Femur (tissue), 1 donor: ENCODE measurements around the gene KRT1.
"Not testable (repeated sequence)": the region's sequence is repeated elsewhere in the genome, so short reads cannot be mapped to it uniquely, and the experiment has no call there.

Experiments
- DNase-seq: peaks from one replicate; pipeline ENCODE4 v3.0.0-alpha.2; 2017

KRT1 gene

DNA sequence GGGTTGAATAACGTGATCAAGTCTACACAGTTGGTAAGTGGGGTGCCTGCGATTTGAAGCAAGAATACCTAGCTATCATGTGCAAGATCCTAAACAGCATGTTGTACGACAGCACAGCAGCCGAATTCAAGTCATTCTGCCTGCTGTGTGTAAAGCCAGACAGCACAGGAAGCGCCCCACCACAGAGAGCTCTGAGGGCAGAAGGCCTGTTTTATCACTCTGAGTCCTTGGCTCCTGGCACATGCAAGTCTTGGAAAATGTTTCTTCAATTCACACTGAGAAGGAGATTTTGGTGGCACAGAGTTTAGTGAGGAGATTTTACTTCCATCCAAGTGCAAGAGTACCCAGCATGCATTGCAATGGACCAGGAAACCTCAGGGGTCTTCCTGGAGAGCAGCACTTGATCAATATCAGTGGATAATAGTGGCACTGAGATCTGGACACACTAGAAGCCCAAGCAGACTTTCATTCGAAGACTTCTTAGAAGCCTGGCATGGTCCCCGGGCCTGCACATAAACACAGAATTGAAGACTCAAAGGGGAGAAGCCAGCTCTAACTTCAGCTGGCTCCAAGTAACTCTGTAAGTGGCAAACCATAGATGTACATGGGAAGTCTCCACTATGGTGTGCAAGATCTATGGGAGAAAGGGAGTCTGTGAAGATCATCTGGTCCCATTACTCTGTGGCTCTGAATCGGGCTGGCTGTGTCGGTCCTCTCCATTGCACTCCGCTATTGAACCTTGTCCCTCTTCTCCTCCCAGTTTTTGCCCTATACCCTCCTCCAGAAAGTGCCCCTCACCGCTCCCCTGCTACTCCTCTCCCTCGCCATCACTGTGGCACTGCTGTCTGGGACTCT, 1.5 kb upstream of the KRT1 start:
- DNase-seq: no peak

DNA sequence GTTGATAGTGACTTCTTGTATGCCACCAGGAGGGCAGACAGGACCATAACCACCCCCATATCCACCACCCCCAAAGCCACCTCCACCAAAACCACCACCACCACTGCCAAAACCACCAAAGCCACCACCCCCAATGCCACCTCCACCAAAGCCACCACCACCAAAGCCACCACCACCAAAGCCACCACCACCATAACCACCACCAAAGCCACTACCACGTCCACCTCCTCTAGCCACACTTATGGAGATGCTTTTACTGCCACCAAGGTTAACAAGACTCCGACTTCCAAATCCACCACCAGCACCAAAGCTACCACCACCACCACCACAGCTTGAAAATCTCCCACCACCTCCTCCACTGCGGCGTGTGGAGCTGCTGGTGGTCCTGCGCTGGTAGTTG, 332 bp downstream of the KRT1 start:
- DNase-seq: no peak

DNA sequence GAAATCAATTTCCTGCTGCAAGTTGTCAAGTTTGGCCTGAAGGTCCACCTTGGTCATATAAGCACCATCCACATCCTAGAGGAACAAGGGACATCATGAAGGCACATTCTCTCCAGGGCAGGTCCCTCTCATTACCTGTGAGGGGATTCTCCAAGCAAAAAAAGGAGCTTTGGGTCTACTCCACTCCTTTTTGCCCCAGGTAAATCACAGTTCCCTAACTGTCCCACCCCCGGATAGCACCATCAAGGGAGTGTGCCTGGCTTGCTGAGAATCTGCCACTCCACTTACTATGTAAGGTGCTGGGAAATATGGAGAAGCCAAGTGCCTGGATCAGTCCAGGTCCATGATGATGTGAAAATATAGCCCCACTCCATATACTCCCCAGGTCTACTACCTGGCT, 2.5 kb downstream of the KRT1 start:
- DNase-seq: no peak

DNA sequence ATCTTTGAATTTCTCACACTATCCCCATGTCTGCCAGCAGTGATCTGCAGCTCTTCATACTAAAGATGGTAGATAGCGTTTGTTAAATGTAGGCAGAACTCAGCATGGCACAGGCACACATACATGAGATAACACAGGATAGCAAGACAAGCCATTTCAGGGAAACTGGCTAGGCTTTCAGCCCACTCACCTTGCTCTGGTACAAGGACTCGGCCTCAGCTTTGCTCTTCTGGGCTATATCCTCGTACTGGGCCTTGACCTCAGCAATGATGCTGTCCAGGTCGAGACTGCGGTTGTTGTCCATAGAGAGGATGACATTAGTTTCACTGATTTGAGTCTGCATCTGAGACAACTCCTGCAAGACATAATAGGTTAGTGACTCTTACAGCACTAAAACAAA, 3.1 kb downstream of the KRT1 start:
- DNase-seq: no peak

DNA sequence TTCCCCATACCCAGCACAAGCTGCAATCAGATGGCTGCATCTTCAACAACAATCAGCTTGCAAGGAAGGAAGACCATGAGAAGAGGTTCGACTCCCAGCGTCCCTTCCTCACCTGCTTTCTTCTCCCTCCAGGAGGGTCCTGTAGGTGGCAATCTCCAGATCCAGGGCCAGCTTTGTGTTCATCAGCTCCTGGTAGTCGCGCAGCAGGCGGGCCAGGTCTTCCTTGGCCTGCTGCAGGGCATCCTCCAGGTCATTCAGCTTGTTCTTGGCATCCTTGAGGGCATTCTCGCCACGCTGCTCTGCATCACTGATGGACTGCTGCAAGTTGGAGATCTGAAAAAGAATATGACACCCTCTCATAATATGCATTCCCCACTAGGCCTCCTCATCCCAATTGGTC, 4.0 kb downstream of the KRT1 start:
- DNase-seq: no peak

DNA sequence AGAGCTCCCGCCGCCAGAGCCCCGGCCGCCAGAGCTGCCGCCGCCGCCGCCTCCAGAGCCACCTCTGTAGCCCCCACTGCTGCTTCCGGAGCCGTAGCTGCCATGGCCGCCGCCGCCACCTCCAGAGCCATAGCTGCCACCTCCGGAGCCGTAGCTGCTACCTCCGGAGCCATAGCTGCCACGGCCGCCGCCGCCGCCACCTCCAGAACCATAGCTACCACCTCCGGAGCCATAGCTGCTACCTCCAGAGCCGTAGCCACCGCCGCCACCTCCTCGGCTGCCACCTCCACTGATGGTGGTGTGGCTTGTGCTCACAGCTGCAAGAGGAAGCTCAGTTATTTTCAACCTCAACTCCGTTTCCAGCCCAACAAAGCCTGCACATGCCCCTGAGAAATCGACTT, 4.9 kb downstream of the KRT1 start:
- no peak for DNase-seq

DNA sequence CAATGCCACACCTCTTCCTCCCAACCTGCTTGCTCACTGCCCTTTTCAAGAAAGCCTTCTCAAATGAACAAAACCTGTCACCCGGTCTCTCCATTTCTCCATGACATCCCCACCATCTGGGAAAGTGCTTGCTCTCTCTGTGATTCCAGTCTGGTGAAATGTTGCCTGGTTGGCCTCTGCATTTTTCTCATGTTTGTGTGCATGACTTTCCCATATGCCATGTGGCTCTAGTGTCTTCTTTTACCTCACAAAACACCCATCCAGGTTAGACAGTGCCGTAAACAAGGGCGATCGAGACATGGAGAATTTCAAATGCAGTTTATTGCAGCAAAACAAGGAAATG, 5.8 kb downstream of the KRT1 start:
- no peak for DNase-seq

DNA sequence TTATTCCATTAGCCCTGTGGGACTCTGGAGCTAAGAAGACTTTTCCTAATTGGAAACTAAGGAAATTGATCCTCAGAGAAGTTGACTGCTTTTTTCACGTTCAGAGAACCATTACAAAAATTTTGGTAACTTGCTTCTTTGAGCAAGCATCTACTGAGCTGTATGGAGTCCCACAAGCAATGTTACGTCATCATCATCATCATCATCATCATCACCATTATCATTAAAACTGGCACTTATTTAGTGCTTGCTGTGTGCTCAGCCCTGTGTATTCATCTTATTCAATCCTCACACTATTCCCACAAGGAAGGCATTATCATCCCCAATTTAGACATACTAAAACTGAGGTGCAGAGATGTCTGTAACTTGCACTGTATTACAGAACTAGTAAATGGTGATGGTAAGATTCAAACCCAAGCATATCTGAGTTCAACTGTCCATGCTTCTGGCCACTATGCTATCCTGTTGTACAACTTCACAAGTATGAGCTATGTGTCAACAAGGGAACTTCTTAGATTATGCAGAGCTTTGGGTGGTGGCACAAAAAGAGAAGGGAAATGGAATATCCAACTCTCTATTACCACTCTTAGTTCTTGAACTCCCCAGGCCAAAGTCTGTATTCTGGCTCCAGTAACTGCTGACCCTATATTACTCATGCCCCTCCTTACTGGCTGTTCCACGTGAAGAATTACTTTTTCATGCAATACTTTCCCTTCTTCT, 6.3 kb downstream of the KRT1 start:
- no peak for DNase-seq

DNA sequence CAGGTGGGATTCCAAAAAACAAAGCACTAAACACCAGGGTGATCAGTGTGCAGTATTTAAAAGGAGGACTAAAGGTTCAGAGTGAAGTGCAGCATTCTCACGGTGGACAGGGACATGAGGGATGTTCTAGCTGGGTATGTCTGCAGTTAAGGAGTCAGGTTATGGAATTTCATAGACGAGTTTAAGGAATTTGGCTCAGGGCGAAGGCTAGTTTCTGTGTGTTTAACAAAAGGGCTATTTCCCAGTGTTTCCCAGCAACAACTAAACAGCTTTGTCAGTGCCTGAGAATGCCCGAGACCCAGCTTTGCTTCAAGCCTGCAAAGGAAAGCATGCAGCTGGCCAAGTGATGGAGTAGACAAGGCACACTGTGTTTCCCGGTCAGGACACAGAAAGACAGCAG, 7.0 kb downstream of the KRT1 start:
- DNase-seq: no peak

DNA sequence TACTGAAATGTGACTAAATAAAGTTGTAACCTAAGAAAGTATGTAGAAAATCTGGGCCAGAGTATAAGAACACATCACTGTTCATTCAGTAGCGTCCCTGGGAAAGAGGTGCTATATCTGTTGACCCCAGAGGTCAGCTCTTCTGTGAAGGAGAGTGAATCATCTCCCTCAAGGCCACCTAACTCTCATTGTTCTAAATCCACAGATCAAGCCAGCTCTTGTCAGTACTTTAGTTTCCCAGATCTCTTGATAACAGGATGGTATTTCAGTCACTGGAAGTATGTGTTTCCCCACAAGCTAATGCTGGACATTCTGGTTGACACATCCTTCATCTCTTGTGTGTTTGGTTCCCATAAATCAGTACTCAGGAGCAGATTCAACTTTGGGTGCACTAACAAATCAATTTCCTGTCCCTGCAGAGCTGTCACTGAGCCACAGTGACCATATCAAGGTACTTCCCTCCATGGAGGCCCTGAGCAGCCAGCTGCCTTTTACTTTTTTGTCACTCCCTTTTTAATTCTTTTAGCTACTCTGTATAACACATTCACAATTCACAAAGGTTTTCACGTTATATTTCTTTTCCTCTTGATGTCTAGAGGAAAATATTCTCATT, 7.8 kb downstream of the KRT1 start:
- DNase-seq: no peak

DNA sequence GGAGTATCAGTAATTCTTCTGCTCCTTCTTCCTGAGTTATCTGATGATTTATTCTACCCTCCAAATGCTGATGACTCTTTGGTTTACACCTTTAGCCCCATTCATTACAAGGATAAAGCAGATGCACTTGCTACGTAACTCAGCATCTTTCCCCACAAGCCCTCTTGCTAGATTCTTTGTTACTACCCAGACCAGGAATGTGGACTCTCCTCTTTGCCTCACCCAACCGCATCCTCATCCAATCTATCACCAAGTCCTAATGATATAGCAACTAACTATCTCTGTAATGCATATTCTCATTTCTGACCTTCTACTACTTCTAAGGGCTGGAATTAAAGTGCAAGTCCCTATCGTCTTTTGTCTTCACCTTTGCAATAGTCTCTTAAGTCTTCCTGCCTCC, 9.2 kb downstream of the KRT1 start:
- DNase-seq: no peak

DNA sequence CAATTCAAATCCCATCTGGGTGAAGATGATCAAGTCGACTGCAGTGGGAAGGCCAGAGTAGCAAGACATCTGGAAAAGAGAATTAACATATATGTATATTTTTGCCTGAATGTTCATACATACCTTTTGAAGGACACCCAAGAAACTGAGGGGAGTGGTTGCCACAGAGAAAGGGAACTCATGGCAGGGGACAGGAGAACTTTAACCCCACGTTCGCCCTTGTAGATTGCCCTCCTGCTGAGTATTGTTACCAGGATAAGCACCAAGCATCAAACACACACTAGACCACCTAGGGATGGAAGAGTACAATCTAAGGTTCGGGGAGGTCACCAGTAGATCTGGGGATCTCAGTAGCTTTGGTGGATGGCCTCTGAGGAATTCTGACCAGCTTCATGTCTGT, 9.7 kb downstream of the KRT1 start:
- DNase-seq: no peak

DNA sequence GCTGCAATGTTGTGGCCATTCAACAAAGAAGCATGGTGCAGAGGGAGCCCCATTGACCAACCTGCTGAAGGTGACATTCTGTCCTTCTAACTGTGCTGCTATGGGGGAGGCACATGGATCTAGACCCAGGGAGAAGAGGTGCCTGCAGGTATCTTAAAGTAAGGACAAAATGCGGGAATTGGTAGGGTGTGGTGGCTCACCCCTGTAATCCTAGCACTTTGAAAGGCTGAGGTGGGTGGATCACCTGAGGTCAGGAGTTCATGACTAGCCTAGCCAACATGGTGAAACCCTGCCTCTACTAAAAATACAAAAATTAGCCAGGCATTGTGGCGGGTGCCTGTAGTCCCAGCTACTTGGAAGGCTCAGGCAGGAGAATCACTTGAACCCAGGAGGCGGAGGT, 10.3 kb downstream of the KRT1 start:
- DNase-seq: not testable (repeated sequence)

DNA sequence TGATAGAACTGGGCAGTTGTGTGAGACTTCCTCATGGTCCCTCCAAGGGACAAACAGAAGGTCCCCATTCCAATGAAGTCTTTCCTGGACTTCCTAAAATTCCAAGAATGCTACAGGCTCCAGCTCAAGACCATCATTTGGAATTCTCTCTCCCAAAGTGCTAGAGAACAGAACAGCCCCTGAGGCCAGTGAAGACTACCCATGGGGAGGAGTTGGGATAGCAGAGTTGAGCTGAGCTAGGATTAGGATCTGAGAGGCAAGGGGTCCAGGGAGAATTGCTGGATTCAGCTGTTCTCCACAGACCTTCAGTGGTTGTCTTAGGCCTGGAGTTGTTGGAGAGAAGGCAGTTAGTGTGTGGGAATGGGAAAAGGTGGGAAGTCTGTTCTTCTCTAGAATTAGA, 10.8 kb downstream of the KRT1 start:
- no peak for DNase-seq

DNA sequence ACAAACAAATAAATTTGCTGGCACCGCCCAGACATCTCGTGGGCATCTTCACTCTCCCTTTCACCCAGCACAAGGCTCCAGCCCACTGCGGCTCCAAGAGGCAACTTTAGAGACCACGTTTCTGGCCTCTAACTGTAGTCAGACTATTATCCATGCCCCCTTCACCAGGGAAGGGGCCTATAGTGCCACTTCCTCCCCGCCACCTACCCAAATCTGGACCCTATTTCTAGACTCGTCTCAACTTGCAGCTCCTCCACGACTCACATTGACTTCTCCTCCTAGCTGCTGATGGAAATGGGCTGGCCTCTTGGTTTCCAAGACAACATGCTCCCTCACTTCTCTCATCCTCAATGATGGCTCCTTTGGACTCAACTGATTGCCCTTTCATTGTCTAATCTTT, 12.3 kb downstream of the KRT1 start:
- no peak for DNase-seq

DNA sequence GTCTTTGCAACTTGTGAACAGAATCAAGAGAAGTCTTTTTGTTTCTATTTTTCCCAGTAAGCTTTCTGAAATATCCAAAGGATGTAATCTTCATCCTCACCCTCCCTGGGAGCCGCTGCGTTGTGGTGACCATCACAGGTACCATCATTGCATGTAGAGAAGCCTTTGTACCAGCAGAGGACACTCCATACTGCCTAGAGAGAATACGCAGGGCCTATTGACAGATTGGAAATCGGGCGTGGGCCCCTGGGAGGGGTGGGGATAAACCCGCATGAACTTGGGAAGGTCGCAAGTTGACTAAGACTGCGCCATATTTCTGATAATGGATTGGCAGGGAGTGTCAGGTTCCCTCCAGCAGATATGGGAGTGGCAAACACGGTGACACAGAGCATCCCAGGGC, 12.7 kb downstream of the KRT1 start:
- no peak for DNase-seq

DNA sequence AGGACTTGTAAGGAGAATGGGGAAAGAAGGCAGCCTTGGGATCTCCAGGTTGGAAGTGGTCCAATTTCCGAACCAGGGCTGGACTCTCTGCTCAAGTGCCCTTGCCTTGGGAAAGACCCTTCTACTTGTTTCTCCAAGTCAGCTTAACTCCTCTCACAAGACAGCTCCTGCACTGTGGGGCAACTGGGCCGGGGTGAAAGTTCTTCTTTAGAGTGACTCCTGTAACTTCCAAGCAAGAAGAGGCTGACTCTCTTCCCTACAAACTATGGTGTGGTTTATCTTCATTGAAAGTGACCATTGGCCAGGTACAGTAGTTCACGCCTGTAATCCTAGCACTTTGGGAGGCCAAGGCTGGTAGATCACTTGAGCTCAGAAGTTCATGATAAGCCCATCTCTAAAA, 13.7 kb downstream of the KRT1 start:
- DNase-seq: no peak

DNA sequence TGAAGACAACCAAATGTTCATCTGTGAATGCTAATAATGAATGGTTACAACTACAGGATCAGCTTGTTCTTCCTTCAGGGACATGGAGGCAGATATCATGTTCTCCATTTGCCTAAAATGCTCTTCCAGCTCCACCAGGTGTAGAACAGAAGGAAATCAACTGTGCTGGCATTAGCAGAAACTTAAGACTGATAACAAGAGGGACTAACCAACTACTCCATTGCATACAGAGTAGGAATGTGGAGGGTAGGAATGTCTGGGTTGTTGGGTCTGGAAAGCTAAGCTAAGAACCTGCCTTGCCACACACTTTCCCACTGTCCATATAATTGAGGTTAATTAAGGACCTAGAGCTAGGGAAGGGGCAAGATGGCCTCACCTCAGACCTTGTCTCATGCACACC, 16.8 kb downstream of the KRT1 start:
- DNase-seq: no peak

DNA sequence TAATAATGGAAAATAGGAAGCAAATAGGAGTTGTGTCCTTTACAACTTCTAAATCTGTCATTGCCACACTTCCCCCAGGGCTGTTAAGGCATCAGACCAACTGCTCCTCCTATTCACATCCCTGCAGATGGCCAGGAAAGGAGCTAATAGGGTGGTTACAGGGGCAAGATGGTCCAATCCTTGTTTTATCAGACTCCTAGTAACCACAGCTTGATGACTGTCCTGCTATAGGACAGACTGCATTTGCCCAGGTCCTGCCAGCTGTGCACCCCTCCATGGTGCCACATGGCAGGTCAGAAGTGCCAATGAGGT, 17.3 kb downstream of the KRT1 start:
- no peak for DNase-seq

DNA sequence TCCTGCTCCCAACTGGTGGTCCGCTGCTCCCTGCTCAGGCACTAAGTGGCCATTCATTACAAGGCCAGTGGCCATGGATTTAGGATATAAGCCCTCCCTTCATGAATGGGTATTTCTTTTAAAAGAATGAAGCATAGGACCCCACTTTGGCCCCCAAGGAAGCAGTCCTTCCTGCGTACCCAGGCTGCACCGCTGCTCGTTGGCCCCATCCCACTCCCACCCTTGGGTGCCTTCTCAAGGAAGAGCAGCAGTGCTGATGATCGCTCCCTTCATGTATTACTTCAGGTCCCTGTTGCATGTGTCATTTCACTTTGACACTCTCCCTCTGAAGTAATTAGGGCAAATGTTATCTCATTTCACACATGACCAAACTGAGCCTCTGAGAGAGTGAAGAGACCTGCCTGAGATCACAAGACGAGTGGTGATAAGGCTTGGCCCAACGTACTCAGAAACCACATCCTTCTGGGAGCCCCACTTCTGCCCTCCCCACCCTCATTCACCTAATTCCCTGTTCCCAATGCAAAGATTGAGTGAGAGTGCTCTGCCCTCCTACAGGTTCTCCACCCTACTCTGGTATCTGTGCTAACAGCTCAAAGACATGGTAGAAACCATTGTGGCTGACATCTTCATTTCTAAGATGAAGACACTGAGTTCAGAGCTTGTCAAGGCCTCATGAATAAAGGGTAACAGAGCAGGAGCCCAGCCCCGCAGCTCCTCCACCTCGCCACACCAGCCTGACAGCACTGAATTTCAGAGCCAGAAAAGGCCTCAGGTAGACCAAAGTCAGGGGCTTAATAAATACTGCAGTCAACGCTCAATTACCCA, 17.9 kb downstream of the KRT1 start:
- DNase-seq: no peak

DNA sequence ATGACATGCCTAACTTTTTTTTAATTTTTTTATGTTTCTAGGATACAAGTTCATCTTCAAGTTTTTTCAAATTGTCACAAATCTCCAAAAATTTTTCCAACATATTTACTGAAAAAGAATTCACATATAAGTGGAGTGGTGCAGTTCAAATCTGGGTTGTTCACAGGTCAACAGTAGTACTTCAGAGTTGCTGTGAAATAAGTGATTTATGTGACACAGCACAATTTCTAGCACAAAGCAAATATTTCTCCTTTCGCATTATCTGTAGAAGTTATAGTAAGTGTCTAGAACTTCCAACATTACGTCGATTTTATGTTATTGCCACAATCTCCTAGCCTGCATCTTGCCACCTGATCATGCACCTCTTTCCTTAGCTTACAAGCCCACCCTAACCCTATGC, 18.5 kb downstream of the KRT1 start:
- DNase-seq: no peak

DNA sequence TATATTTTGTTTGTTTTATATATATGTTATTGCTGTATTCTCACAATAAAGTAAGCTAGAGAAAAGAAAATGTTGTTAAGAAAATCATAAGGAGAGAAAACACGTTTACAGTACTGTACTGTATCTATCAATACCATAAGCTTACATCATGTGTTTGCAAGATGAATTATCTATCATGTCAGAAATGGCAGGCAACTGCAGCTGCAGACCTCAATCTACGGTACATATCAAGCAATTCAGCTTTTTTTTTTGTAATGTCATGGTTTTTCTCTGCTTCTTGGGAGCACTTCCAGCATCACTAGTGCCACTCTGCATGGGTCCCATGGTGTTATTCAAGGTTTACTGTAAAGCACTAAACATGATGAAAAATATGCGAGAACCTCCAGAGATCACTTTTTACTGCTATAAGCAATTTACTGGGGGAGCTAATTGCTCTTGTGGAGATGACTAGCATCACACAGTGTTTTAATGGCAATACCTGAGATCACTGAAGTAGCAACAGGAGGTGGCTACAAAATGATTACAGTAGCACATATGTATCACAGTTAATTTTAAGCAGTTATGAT, 19.2 kb downstream of the KRT1 start:
- no peak for DNase-seq

DNA sequence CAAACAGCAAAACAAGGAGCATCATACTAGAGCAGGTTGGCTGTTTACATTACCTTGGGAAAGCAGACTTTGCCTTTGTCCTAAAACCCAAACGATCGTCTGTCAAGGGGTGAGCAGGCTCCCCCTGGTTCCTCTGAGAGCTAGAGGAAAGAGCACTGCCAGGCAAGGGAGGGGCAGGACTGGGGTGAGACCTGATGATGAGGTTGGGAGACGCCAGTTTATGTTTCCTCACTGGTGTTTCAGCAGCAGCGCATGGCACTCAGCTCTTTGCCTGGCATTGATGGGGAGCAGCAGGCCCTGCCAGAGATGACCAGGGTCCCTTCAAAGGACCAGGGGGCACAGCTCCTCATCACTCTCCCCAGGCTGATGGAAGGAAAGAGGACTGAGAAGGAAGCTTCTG, 20.3 kb downstream of the KRT1 start:
- DNase-seq: no peak
